ENCODE results near the gene FBXL16. TPM values are rescaled to one million over a fixed set of nuclear protein-coding genes. Genes with fewer than 3 reads are reported as not detected.

The FBXL16 gene
- total and polyA plus RNA-seq, 11 donors: 0.03 to 1.00 (median 0.59) TPM; not detected in 6

GRCh38 chr16:652454-653305 lies 52.9 kb downstream of the FBXL16 start:
- H3K27me3 ChIP-seq: no peaks in the 10 kb centered on the region
- 83 to 94% (median 85%) methylated on average over 10 to 28 of the region's 28 CpGs for WGBS, 4 donors
- DNase-seq (no peak), ATAC-seq (no peak)
- peaks cover 0 to 30% (median 0%) of the 10 kb centered on the region in 9 donors for H3K36me3 ChIP-seq
- H3K4me1 ChIP-seq: peaks cover 3 to 30% (median 21%) of the 10 kb centered on the region in 12 donors
- no peak overlapping the region for H3K4me3 ChIP-seq
- no peaks in the 10 kb centered on the region for H3K9me3 ChIP-seq
- TF ChIP-seq POLR2A (IDR thresholded peaks at IDR 0.05): no peak
- TF ChIP-seq, protein P1, sequence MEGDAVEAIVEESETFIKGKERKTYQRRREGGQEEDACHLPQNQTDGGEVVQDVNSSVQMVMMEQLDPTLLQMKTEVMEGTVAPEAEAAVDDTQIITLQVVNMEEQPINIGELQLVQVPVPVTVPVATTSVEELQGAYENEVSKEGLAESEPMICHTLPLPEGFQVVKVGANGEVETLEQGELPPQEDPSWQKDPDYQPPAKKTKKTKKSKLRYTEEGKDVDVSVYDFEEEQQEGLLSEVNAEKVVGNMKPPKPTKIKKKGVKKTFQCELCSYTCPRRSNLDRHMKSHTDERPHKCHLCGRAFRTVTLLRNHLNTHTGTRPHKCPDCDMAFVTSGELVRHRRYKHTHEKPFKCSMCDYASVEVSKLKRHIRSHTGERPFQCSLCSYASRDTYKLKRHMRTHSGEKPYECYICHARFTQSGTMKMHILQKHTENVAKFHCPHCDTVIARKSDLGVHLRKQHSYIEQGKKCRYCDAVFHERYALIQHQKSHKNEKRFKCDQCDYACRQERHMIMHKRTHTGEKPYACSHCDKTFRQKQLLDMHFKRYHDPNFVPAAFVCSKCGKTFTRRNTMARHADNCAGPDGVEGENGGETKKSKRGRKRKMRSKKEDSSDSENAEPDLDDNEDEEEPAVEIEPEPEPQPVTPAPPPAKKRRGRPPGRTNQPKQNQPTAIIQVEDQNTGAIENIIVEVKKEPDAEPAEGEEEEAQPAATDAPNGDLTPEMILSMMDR (IDR thresholded peaks at IDR 0.05): no peak
- intact Hi-C loops (cut with DNase I): loop anchor here in 1 of 10 donors (10.0 kb wide), 1 partner anchor 68 kb away; no protein-coding TSS in a partner anchor
- no peak overlapping the region for H3K27ac ChIP-seq

- DNase-seq: no peak
- peaks cover 0 to 23% (median 0%) of the 10 kb centered on the region in 9 donors for H3K36me3 ChIP-seq
- 87 to 92% (median 91%) methylated on average over 14 to 22 of the region's 22 CpGs for WGBS, 4 donors
- H3K4me3 ChIP-seq: no peak overlapping the region
- H3K27ac ChIP-seq: no peak overlapping the region
- H3K4me1 ChIP-seq: peaks cover 3 to 38% (median 29%) of the 10 kb centered on the region in 12 donors
- TF ChIP-seq, protein P1 (IDR thresholded peaks at IDR 0.05): no peak
- TF ChIP-seq POLR2A (IDR thresholded peaks at IDR 0.05): no peak
- intact Hi-C loops (cut with DNase I): loop anchor here in 1 of 10 donors (10.0 kb wide), 1 partner anchor 67 kb away; no protein-coding TSS in a partner anchor
- H3K27me3 ChIP-seq: no peaks in the 10 kb centered on the region
- no peak for ATAC-seq
- no peaks in the 10 kb centered on the region for H3K9me3 ChIP-seq
Observed at GRCh38 chr16:651844-652243, 53.8 kb downstream of the FBXL16 start.

DNA sequence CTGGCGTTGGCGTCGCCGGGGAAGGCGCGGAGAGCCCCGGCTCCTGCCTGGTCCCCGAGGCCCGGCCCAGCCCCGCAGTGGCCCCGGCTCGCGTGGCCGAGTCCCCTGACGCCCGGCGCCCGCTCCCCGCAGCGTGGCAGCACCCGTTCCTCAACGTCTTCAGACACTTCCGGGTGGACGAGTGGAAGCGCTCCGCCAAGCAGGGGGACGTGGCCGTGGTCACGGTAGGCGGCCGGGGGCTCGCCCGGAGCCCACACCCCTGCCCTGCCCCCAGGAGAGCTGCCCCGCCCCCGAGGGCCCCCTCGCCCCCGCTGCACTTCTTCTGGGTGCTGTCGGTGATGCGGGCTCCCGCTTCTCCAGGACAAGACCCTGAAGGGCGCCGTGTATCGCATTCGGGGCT lies 56.0 kb downstream of the FBXL16 start:
- intact Hi-C loops (cut with DNase I): loop anchor here in 3 of 10 donors (10.0 kb wide), 1 partner anchor 65 kb away; no protein-coding TSS in a partner anchor

More for the DNA sequence above, 56.0 kb downstream of the FBXL16 start:
- 0 to 7% (median 2%) methylated on average over 12 to 44 of the region's 44 CpGs for WGBS, 4 donors
- peak overlapping the region; percentile 61 to 94 (median 74) for H3K4me3 ChIP-seq
- no peak for DNase-seq
- H3K27ac ChIP-seq: peak overlapping the region in 10 of 12 donors; percentile 76 to 97 (median 90)
- no peaks in the 10 kb centered on the region for H3K9me3 ChIP-seq
- H3K36me3 ChIP-seq: peaks cover 0 to 7% (median 0%) of the 10 kb centered on the region in 9 donors
- no peaks in the 10 kb centered on the region for H3K27me3 ChIP-seq
- TF ChIP-seq POLR2A (IDR thresholded peaks at IDR 0.05): no peak
- TF ChIP-seq, protein P1 (IDR thresholded peaks at IDR 0.05): no peak
- H3K4me1 ChIP-seq: peaks cover 3 to 60% (median 40%) of the 10 kb centered on the region in 12 donors
- no peak for ATAC-seq
